ENCODE measurements around the gene TSKU.
A peak's percentile ranks its signal among the peaks of the same experiment; 100 is the strongest.
"Not testable (repeated sequence)": the region's sequence is repeated elsewhere in the genome, so short reads cannot be mapped to it uniquely, and the experiment has no call there.

The TSKU gene

DNA sequence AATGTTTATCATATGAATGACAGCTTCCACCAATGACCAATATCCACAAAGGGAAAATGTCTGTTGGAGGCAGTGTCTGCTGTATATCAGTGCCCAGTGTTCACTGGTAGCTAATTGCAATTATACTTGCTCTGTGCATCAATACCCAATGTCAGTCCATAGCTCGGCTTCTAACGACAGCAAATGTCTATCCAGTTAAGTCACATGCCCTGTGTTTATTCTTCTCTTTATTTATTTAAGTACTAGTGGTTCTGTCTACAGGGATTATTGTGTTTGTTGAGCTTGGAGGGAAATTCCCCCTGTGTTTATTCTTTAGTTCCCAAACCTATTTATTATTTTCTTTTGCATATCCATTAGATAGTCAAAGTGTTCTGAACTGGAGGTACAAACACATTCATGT, 18.6 kb downstream of the TSKU start:
- DNase-seq (ENCODE audit: low spot score), result peak; percentile 8

DNA sequence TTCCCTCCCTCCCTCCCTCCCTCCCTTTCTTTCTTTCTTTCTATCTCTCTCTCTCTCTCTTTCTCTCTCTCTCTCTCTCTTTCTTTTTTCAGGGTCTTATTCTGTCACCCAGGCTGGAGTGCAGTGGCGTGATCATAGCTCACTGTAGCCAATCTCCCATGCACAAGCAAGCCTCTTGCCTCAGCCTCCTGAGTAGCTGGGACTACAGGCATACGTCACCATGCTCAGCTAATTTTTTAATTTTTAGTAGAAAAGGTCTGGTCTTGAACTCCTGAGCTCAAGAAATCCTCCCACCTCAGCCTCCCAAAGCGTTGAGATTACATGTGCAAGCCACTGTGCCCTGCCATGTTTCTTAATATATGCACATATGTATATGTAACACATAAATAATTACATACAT, 19.0 kb downstream of the TSKU start:
- DNase-seq (ENCODE audit: low spot score), result no peak

- DNase-seq (ENCODE audit: low spot score), result no peak
Observed at GRCh38 chr11:76802621-76803020, 19.5 kb downstream of the TSKU start.

GRCh38 chr11:76803023-76803422, 19.9 kb downstream of the TSKU start:
- DNase-seq (ENCODE audit: low spot score), result peak; percentile 78

- peak; percentile 22 for DNase-seq (ENCODE audit: low spot score)
Observed at GRCh38 chr11:76803811-76804600, 20.9 kb downstream of the TSKU start.

- peak; percentile 62 for DNase-seq (ENCODE audit: low spot score)
Observed at GRCh38 chr11:76805206-76805913, 22.2 kb downstream of the TSKU start.

DNA sequence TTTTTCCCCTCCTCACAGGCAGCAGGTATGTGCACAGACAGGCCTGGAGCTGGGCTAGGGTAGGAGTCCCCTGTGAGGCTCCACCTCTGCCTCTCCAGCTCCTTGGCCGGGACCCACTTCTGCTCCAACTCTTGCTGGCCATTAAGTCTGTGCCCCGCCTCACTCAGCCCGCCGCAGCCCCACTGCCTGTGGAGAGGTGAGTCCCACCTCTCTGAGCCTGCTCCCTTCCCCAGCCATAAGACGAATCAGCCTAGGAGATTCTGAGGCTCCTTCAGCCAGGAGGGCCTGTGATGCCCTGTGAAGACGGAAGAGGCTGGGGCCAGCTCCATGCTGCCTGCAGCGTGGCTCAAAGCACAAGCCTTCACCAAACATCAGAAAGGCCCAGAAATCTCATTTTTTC, 23.0 kb downstream of the TSKU start:
- peak; percentile 1 for DNase-seq (ENCODE audit: low spot score)

DNA sequence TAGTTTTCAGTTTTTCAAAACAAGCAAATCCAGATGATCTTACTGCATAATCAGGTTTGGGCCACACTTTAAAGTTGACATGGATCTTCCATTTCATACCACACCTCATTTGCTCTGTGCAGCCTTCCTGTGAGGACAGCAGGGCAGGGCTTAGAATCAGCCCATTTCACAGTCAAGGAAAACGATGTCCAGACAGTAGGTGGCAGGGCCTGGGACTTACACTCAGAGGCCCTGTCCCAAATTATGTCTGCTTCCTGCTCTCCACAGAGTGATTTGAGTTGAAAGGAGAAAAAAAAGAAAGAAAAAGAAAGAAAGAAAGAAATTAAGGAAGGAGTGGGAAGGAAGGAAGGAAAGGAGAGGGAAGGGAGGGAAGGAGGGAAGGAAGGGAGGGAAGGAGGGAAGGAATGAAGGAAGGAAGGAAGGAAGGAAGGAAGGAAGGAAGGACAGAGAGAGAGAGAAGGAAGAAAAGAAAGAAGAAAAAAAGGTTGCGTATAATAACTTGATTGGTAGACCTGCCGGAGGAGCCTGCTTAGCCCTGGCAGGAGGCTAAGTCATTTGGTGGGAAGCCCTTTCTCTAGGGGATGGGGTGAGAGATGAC, 23.6 kb downstream of the TSKU start:
- peak; percentile 42 for DNase-seq (ENCODE audit: low spot score)

GRCh38 chr11:76807206-76807875, 24.2 kb downstream of the TSKU start:
- DNase-seq (ENCODE audit: low spot score), result peak; percentile 75

- DNase-seq (ENCODE audit: low spot score), result no peak
Observed at GRCh38 chr11:76808171-76808570, 25.0 kb downstream of the TSKU start.

DNA sequence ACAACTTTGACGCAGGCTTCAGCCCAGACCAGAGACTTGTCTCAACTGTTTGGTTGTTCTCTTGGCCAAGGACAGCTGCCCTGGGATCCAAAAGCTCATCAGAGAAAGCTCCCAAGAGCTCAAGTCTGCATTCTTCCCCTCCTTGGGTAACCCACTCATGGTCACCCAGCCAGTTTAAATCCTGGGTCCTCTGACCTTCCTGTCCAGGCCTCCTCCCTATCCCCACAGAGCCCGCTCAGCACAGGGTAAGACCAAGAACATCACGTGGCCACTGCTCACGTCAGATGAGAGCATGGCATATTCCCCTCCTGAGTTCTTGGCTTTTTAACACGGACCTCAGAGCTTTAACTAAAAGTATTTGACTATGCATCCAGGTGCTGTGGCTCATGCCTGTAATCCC, 25.8 kb downstream of the TSKU start:
- DNase-seq (ENCODE audit: low spot score), result no peak

- DNase-seq (ENCODE audit: low spot score), result no peak
Observed at GRCh38 chr11:76810151-76810853, 27.1 kb downstream of the TSKU start.

GRCh38 chr11:76811259-76811658, 28.1 kb downstream of the TSKU start:
- no peak for DNase-seq (ENCODE audit: low spot score)

- no peak for DNase-seq (ENCODE audit: low spot score)
Observed at GRCh38 chr11:76814414-76814813, 31.3 kb downstream of the TSKU start.

DNA sequence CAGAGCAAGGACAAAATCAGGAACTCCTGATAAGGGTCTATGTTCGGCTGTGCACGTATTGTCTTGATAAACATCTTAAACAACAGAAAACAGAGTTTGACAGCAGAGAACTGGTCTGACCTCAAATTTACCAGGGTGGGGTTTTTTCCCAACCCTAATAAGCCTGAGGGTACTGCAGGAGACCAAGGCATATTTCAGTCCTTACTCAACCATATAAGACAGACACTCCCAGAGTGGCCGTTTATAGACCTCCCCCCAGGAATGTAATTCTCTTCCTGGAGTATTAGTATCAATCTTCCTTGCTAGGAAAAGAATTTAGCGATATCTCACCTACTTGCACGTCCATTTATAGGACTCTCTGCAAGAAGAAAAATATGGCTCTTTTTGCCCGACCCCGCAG, 32.5 kb downstream of the TSKU start:
- DNase-seq (ENCODE audit: low spot score), result not testable (repeated sequence)

GRCh38 chr11:76820184-76820566, 37.0 kb downstream of the TSKU start:
- no peak for DNase-seq (ENCODE audit: low spot score)

GRCh38 chr11:76821396-76821795, 38.2 kb downstream of the TSKU start:
- DNase-seq (ENCODE audit: low spot score), result not testable (repeated sequence)

DNA sequence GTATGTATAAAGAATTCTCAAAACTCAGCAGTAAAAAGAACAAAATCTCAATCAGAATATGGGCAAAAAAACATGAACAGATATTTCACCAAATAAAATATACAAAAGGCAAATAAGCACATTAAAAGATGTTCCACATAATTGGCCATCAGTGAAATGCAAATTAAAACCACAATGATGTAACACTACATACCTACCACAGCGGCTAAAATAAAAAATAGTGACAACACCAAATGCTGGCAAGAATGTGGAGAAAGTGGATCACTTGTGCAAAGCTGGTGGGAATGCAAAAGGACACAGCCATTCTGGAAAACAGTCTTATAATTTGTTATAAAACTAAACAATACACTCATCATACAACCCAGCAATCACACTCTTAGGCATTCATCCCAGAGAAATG, 39.2 kb downstream of the TSKU start:
- DNase-seq (ENCODE audit: low spot score), result no peak

DNA sequence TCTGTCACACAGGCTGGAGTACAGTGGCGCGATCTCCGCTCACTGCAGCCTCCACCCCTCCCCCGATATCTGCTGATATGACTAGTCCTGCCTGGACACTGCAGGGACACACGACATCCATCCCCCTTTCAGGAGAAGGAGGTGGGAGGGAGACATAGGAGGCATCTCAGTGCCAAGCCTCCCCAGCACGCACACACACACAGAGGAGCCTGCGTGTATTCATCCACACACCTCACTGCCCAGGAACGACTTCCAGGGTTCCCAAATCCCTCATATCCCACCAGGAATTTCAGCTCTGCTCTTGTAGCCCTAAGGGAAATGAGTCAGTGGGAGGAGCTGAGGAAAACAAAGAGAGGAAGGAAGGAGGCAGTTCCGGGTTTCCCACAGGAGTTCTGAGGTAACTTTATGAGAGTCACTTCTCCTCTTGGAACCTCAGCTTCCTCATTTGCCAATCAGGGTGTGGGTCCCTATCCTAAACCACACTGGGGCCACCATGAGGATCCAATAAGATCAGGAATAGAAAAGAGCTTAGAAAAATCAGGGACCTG, 40.4 kb downstream of the TSKU start:
- DNase-seq (ENCODE audit: low spot score), result peak; percentile 56

- no peak for DNase-seq (ENCODE audit: low spot score)
Observed at GRCh38 chr11:76824083-76824939, 41.2 kb downstream of the TSKU start.
